ENCODE results near the gene LRRC42. TPM values are rescaled to one million over a fixed set of nuclear protein-coding genes. Genes with fewer than 3 reads are reported as not detected.
A peak's percentile ranks its signal among the peaks of the same experiment; 100 is the strongest.

LRRC42 gene
- total and polyA plus RNA-seq, 9 of the 15 experiments (the other 6 are each of a cell fraction or from before 2014, with no cell fraction given), result 17.3 to 51.9 (median 35.5) TPM

- TF ChIP-seq ZEB2 (IDR thresholded peaks at IDR 0.05) (peak; percentile 70; the same call in 1 of the 2 replicates), TEAD2 (tag; IDR thresholded peaks at IDR 0.05) (no peak), ETS1 (conservative IDR thresholded peaks at IDR 0.05; ENCODE audit: control insufficient read depth, low read depth, low read length) (no peak), CREB1 (IDR thresholded peaks at IDR 0.05) (no peak), CREB1 (CRISPR knock-in tag; IDR thresholded peaks at IDR 0.05) (no peak), COPS2 (conservative IDR thresholded peaks at IDR 0.05) (no peak), CREM (IDR thresholded peaks at IDR 0.05; ENCODE audit: low read depth) (0 out of 2 replicates have a peak, but pooled peaks have one; percentile 25), NFIC (IDR thresholded peaks at IDR 0.05) (no peak), POLR3A (IDR thresholded peaks at IDR 0.05; ENCODE audit: borderline replicate concordance, extremely low read depth, insufficient read depth, insufficient read length) (no peak), CCNT2 (IDR thresholded peaks at IDR 0.05; ENCODE audit: borderline replicate concordance, extremely low read depth, insufficient read length, low read depth, low read length) (no peak), ZNF75A (CRISPR knock-in tag; IDR thresholded peaks at IDR 0.05) (no peak), HOMEZ (CRISPR knock-in tag; IDR thresholded peaks at IDR 0.05) (no peak), ZNF431 (CRISPR knock-in tag; IDR thresholded peaks at IDR 0.05) (no peak), NUFIP1 (IDR thresholded peaks at IDR 0.05; ENCODE audit: partially characterized antibody) (no peak), ESRRA (IDR thresholded peaks at IDR 0.05; ENCODE audit: borderline replicate concordance, low read depth) (no peak), ZNF212 (CRISPR knock-in tag; IDR thresholded peaks at IDR 0.05) (no peak), NFE2 (IDR thresholded peaks at IDR 0.05; ENCODE audit: low read depth) (peak; percentile 67), PREB (CRISPR knock-in tag; IDR thresholded peaks at IDR 0.05) (no peak), ZBTB7A (IDR thresholded peaks at IDR 0.05; ENCODE audit: borderline replicate concordance, control insufficient read depth, low read depth, low read length) (no peak), GATAD2B (IDR thresholded peaks at IDR 0.05; ENCODE audit: borderline replicate concordance) (0 out of 2 replicates have a peak, but pooled peaks have one; percentile 11), NFYB (IDR thresholded peaks at IDR 0.05; ENCODE audit: extremely low read depth, insufficient read length) (no peak), MAZ (CRISPR knock-in tag; conservative IDR thresholded peaks at IDR 0.05 in 1 of 2, IDR thresholded peaks at IDR 0.05 in 1 of 2) (0 out of 4 replicates have a peak, but pooled peaks of 1 of the 2 experiments have one; percentile 5), ZZZ3 (IDR thresholded peaks at IDR 0.05) (no peak), ZNF766 (CRISPR knock-in tag; conservative IDR thresholded peaks at IDR 0.05) (no peak)
Observed at GRCh38 chr1:53942127-53942957, 3.8 kb upstream of the LRRC42 start (continued).

Measured in K562 (cell line).